Endometrial microvascular endothelial cells (primary cell): ENCODE data around the gene GUCY1A2. TPM values are rescaled to one million over a fixed set of nuclear protein-coding genes. Genes with fewer than 3 reads are reported as not detected.
"Not testable (repeated sequence)": the region's sequence is repeated elsewhere in the genome, so short reads cannot be mapped to it uniquely, and the experiment has no call there.

Experiments used
- in situ Hi-C: cut with HindIII; loops from 2 replicates; pipeline ENCODE4 v1.10.0; 2017; ENCODE audit warnings: low sequenced_read_pairs, low pct_unique_long_range_greater_than_20kb; ENCODE audit errors: inconsistent ontology term
- total RNA-seq: library from RNA; depleted of rRNA; stranded (reverse); fragments of >200 nt; gene quantifications from one replicate; pipeline ENCODE4 v1.2.3, GENCODE V29; 2015; ENCODE audit errors: inconsistent ontology term

Gene GUCY1A2
- 0.28 TPM for total RNA-seq

GRCh38 chr11:107018219-107018901 lies at the start of gene GUCY1A2:
Gene GUCY1A2 (minus strand): TSS chr11:107018476. CDS start chr11:107018055, 421 bp downstream.
- in situ Hi-C loops = no loop called here

- in situ Hi-C loops = no loop called here
Observed at GRCh38 chr11:107054391-107054790, 36.1 kb upstream of the GUCY1A2 start.

GRCh38 chr11:107051332-107051731 lies 33.1 kb upstream of the GUCY1A2 start:
- in situ Hi-C loops = not testable (repeated sequence)

- in situ Hi-C loops = not testable (repeated sequence)
Observed at GRCh38 chr11:107050899-107051298, 32.6 kb upstream of the GUCY1A2 start.

- in situ Hi-C loops = no loop called here
Observed at GRCh38 chr11:107050121-107050520, 31.8 kb upstream of the GUCY1A2 start.

GRCh38 chr11:107044503-107044902 lies 26.2 kb upstream of the GUCY1A2 start:
- in situ Hi-C loops = no loop called here

- in situ Hi-C loops = no loop called here
Observed at GRCh38 chr11:107043242-107044006, 25.1 kb upstream of the GUCY1A2 start.

- in situ Hi-C loops = no loop called here
Observed at GRCh38 chr11:107042748-107043147, 24.5 kb upstream of the GUCY1A2 start.

GRCh38 chr11:107041088-107041444 lies 22.8 kb upstream of the GUCY1A2 start:
- in situ Hi-C loops = no loop called here

GRCh38 chr11:107040433-107041087 lies 22.3 kb upstream of the GUCY1A2 start:
- in situ Hi-C loops = no loop called here

GRCh38 chr11:107025673-107026072 lies 7.4 kb upstream of the GUCY1A2 start:
- in situ Hi-C loops = no loop called here

- in situ Hi-C loops = no loop called here
Observed at GRCh38 chr11:107020594-107020993, 2.3 kb upstream of the GUCY1A2 start.

GRCh38 chr11:107018902-107019493 lies 722 bp upstream of the GUCY1A2 start:
- in situ Hi-C loops = no loop called here

- in situ Hi-C loops = no loop called here
Observed at GRCh38 chr11:107017433-107018218, 650 bp downstream of the GUCY1A2 start.

- in situ Hi-C loops = no loop called here
Observed at GRCh38 chr11:107017104-107017432, 1.2 kb downstream of the GUCY1A2 start.

- in situ Hi-C loops = no loop called here
Observed at GRCh38 chr11:107014871-107015270, 3.4 kb downstream of the GUCY1A2 start.

GRCh38 chr11:107011977-107012376 lies 6.3 kb downstream of the GUCY1A2 start:
- in situ Hi-C loops = no loop called here

GRCh38 chr11:107009190-107009589 lies 9.1 kb downstream of the GUCY1A2 start:
- in situ Hi-C loops = no loop called here
